ENCODE results near the gene PDE3A.

Gene PDE3A

GRCh38 chr12:20592556-20592955, 224.2 kb downstream of the PDE3A start:
- no peak for DNase-seq (ENCODE audit: extremely low read depth, low read depth)
- no peak overlapping the region for H3K4me3 ChIP-seq (replicated peaks; ENCODE audit: low read depth, low read length)
- TF ChIP-seq, protein P1, sequence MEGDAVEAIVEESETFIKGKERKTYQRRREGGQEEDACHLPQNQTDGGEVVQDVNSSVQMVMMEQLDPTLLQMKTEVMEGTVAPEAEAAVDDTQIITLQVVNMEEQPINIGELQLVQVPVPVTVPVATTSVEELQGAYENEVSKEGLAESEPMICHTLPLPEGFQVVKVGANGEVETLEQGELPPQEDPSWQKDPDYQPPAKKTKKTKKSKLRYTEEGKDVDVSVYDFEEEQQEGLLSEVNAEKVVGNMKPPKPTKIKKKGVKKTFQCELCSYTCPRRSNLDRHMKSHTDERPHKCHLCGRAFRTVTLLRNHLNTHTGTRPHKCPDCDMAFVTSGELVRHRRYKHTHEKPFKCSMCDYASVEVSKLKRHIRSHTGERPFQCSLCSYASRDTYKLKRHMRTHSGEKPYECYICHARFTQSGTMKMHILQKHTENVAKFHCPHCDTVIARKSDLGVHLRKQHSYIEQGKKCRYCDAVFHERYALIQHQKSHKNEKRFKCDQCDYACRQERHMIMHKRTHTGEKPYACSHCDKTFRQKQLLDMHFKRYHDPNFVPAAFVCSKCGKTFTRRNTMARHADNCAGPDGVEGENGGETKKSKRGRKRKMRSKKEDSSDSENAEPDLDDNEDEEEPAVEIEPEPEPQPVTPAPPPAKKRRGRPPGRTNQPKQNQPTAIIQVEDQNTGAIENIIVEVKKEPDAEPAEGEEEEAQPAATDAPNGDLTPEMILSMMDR (IDR thresholded peaks at IDR 0.05; ENCODE audit: low read depth, low read length, missing control alignments): no peak

GRCh38 chr12:20593611-20594010, 225.3 kb downstream of the PDE3A start:
- TF ChIP-seq, protein P1 (IDR thresholded peaks at IDR 0.05; ENCODE audit: low read depth, low read length, missing control alignments): no peak
- DNase-seq (ENCODE audit: extremely low read depth, low read depth): no peak
- no peak overlapping the region for H3K4me3 ChIP-seq (replicated peaks; ENCODE audit: low read depth, low read length)

DNA sequence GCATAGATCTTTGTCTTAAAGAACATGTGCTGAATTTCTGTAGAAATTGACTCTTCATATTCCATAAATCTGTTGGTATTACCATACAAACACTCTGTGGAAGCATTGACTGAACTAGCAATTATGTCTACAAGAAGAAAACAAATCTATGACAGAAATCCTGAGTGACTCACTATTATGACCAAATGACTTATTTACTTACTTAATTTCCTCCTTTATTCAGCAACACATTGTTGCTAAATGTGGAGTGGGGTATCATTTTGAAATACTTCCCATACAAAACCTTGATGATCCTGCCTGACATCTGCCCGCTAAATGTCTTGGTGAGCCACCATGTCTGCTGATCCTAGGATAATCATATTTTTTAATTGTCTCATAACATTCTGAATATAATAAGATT, 227.7 kb downstream of the PDE3A start:
- TF ChIP-seq, protein P1 (IDR thresholded peaks at IDR 0.05; ENCODE audit: low read depth, low read length, missing control alignments): no peak
- no peak for DNase-seq (ENCODE audit: extremely low read depth, low read depth)

GRCh38 chr12:20599757-20600156, 231.4 kb downstream of the PDE3A start:
- no peak for DNase-seq (ENCODE audit: extremely low read depth, low read depth)
- no peak overlapping the region for H3K4me3 ChIP-seq (replicated peaks; ENCODE audit: low read depth, low read length)
- TF ChIP-seq, protein P1 (IDR thresholded peaks at IDR 0.05; ENCODE audit: low read depth, low read length, missing control alignments): no peak

More for the DNA sequence above, 227.7 kb downstream of the PDE3A start:
- no peak overlapping the region for H3K4me3 ChIP-seq (replicated peaks; ENCODE audit: low read depth, low read length)

- no peak for DNase-seq (ENCODE audit: extremely low read depth, low read depth)
- no peak overlapping the region for H3K4me3 ChIP-seq (replicated peaks; ENCODE audit: low read depth, low read length)
- TF ChIP-seq, protein P1 (IDR thresholded peaks at IDR 0.05; ENCODE audit: low read depth, low read length, missing control alignments): peak; percentile 18
Observed at GRCh38 chr12:20601668-20602280, 233.4 kb downstream of the PDE3A start.

DNA sequence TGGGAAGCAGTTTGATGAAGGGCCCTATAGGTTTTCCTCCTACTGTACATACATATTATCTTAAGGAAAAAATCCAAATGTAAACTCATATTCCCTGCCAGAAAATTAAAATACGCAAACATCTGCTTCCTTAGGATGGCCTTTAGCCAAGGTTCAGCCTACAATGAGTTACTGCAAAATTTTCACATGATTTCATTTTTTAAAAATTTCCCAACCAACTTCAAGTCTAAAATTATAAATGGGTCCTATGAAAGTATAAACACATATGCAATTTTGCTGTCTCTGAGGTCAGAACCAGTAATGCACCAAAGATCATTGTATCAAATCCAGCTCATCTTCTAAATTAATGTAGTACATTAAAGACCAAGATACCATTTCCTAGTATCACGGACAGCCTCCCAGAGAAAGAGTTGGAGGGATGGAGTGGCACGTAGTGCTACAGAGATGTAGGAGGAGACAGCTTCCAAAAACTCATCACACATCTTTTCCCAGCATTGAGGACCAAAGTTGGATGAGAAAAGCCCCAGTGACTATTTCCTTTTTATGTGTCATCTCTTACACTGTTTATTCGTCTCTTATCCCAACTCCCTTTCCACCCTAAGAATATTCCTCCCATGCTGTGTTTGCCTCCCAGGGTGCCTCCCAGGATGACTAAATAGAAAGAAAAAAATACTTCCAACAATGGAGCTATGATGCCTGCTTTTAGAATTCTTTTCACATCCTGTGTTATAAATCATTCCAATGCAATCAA, 234.5 kb downstream of the PDE3A start:
- TF ChIP-seq, protein P1 (IDR thresholded peaks at IDR 0.05; ENCODE audit: low read depth, low read length, missing control alignments): no peak
- no peak overlapping the region for H3K4me3 ChIP-seq (replicated peaks; ENCODE audit: low read depth, low read length)
- DNase-seq (ENCODE audit: extremely low read depth, low read depth): no peak
